HepG2 (cell line): Measurements from ENCODE around the gene AKAP10. TPM values are rescaled to one million over a fixed set of nuclear protein-coding genes. Genes with fewer than 3 reads are reported as not detected.

ENCODE experiments used
- ATM ChIP-seq: fragments of 450-650 bp; IDR thresholded peaks from 2 replicates; pipeline ENCODE4 v1.7.1; 2017; ENCODE audit warnings: mild to moderate bottlenecking, borderline replicate concordance
- BCLAF1 ChIP-seq: fragments of 450-650 bp; IDR thresholded peaks from 2 replicates; pipeline ENCODE4 v1.6.1; 2017; ENCODE audit warnings: mild to moderate bottlenecking
- DZIP1 ChIP-seq: sonication (generic); formaldehyde crosslinking; IDR thresholded peaks from 2 replicates; pipeline ENCODE4 v1.5.0; 2020; ENCODE audit warnings: mild to moderate bottlenecking, missing genetic modification reagents
- FOXM1 ChIP-seq: sonication (generic); formaldehyde crosslinking; IDR thresholded peaks from 2 replicates; pipeline ENCODE4 v1.5.0; 2020; ENCODE audit warnings: missing genetic modification reagents
- FOXO1 ChIP-seq: sonication (generic); formaldehyde crosslinking; IDR thresholded peaks from 2 replicates; pipeline ENCODE4 v1.4.0; 2020; ENCODE audit warnings: missing genetic modification reagents
- MEF2D ChIP-seq: sonication (generic); formaldehyde crosslinking; IDR thresholded peaks from 2 replicates; pipeline ENCODE4 v1.5.1; 2020; ENCODE audit warnings: mild to moderate bottlenecking, missing genetic modification reagents
- MEIS1 ChIP-seq: sonication (generic); formaldehyde crosslinking; IDR thresholded peaks from 2 replicates; pipeline ENCODE4 v1.9.0; 2021; ENCODE audit warnings: mild to moderate bottlenecking, missing genetic modification reagents, moderate library complexity, borderline replicate concordance
- NFRKB ChIP-seq: fragments of 450-650 bp; IDR thresholded peaks from 2 replicates; pipeline ENCODE4 v1.6.1; 2017
- NKX3-1 ChIP-seq: sonication (generic); formaldehyde crosslinking; IDR thresholded peaks from 2 replicates; pipeline ENCODE4 v1.5.0; 2020; ENCODE audit warnings: missing genetic modification reagents
- NR2F2 ChIP-seq: IDR thresholded peaks from 2 replicates; pipeline ENCODE4 v1.6.1; 2012; ENCODE audit warnings: low read depth, inconsistent platforms, borderline replicate concordance
- PHF8 ChIP-seq: sonication (generic); formaldehyde crosslinking; IDR thresholded peaks from 2 replicates; pipeline ENCODE4 v1.5.0; 2020; ENCODE audit warnings: missing genetic modification reagents
- RAD51 ChIP-seq: fragments of 450-650 bp; IDR thresholded peaks from 2 replicates; pipeline ENCODE4 v1.6.1; 2016; ENCODE audit warnings: borderline replicate concordance
- SPEN ChIP-seq: sonication (generic); formaldehyde crosslinking; IDR thresholded peaks from 2 replicates; pipeline ENCODE4 v1.5.1; 2020; ENCODE audit warnings: low read depth, mild to moderate bottlenecking, missing genetic modification reagents
- TBL1XR1 ChIP-seq: fragments of 150-350 bp; IDR thresholded peaks from 2 replicates; pipeline ENCODE4 v1.6.1; 2014; ENCODE audit warnings: borderline replicate concordance, low read length; ENCODE audit not compliant: partially characterized antibody
- THAP9 ChIP-seq: sonication (generic); formaldehyde crosslinking; IDR thresholded peaks from 2 replicates; pipeline ENCODE4; 2020; ENCODE audit warnings: missing genetic modification reagents, mild to moderate bottlenecking, borderline replicate concordance
- THYN1 ChIP-seq: sonication (generic); formaldehyde crosslinking; IDR thresholded peaks from 2 replicates; pipeline ENCODE4 v1.8.1; 2023; ENCODE audit warnings: low read depth, mild to moderate bottlenecking, moderate library complexity, missing genetic modification reagents, borderline replicate concordance
- TOE1 ChIP-seq: sonication (generic); formaldehyde crosslinking; IDR thresholded peaks from 2 replicates; pipeline ENCODE4 v1.4.0; 2020; ENCODE audit warnings: mild to moderate bottlenecking, missing genetic modification reagents
- ZMYM2 ChIP-seq: sonication (generic); formaldehyde crosslinking; IDR thresholded peaks from 2 replicates; pipeline ENCODE4 v1.8.0; 2022; ENCODE audit warnings: mild to moderate bottlenecking, missing genetic modification reagents
- ZNF3 ChIP-seq: IDR thresholded peaks from 2 replicates; pipeline ENCODE4 v1.7.0; 2017; ENCODE audit warnings: inconsistent platforms
- ZNF432 ChIP-seq: sonication (generic); formaldehyde crosslinking; IDR thresholded peaks from 2 replicates; pipeline ENCODE4 v1.5.0; 2020; ENCODE audit warnings: missing genetic modification reagents, mild to moderate bottlenecking, borderline replicate concordance
- ZNF589 ChIP-seq: sonication (generic); formaldehyde crosslinking; conservative IDR thresholded peaks from 2 replicates; pipeline ENCODE4 v1.8.0; 2022; ENCODE audit warnings: mild to moderate bottlenecking, moderate library complexity, missing genetic modification reagents
- ZNF772 ChIP-seq: sonication (generic); formaldehyde crosslinking; IDR thresholded peaks from 2 replicates; pipeline ENCODE4 v1.5.0; 2020; ENCODE audit warnings: mild to moderate bottlenecking, missing genetic modification reagents
- polyA plus RNA-seq, 8 experiments: library from polyadenylated mRNA; depleted of rRNA in 3 of 8; stranded (reverse) in 7 of 8; unstranded in 1 of 8; fragments of >200 nt; fragmentation: Illumina TruSeq in 4 of 8; extraction: Trizol in 4 of 8; gene quantifications; 2 replicates each; pipeline versions ENCODE4 v1.2.1 to v1.2.3, GENCODE V29; 2011 to 2016; ENCODE audit warnings: low read depth in 4 of 8, missing spikeins in 1 of 8, mixed read lengths in 1 of 8; ENCODE audit not compliant: insufficient read depth in 1 of 8
- total RNA-seq, 5 experiments: library from RNA; depleted of rRNA; stranded (reverse); fragments of >200 nt; fragmentation: Illumina TruSeq; extraction: Trizol; gene quantifications; 2 replicates each; pipeline ENCODE4 v1.2.3, GENCODE V29; 2016; ENCODE audit warnings: low read depth in 1 of 5

The AKAP10 gene
- total and polyA plus RNA-seq, 2 of the 13 experiments (the other 11 are each of a cell fraction or from before 2014, with no cell fraction given), result 17.6 to 21.7 TPM

- TF ChIP-seq MEIS1 (CRISPR knock-in tag) (peak; percentile 87), TBL1XR1 (no peak), ATM (no peak), NR2F2 (no peak), TOE1 (no peak), ZNF772 (CRISPR knock-in tag) (peak; percentile 70), FOXO1 (no peak), THYN1 (no peak), FOXM1 (peak; percentile 64; the same call in 1 of the 2 replicates), ZMYM2 (peak; percentile 91), RAD51 (peak; percentile 68; the same call in 1 of the 2 replicates), ZNF3 (CRISPR knock-in tag) (no peak), PHF8 (peak; percentile 89), MEF2D (CRISPR knock-in tag) (peak; percentile 77; the same call in 1 of the 2 replicates), ZNF589 (peak; percentile 90; the same call in 1 of the 2 replicates), BCLAF1 (no peak), DZIP1 (CRISPR knock-in tag) (peak; percentile 95), NFRKB (no peak), SPEN (CRISPR knock-in tag) (peak; percentile 87; the same call in 1 of the 2 replicates), NKX3-1 (CRISPR knock-in tag) (peak; percentile 96), THAP9 (CRISPR knock-in tag) (peak; percentile 91), ZNF432 (CRISPR knock-in tag) (no peak)
Measured at GRCh38 chr17:19977293-19978208, at the start of gene AKAP10 (continued).
